HG02840 (cell line): ENCODE data around the gene DYNLL1.
"Not testable (repeated sequence)": the region's sequence is repeated elsewhere in the genome, so short reads cannot be mapped to it uniquely, and the experiment has no call there.

Experiments used
- ATAC-seq: cut with Tn5 transposase; IDR thresholded peaks from one replicate; pipeline ENCODE4 v1.9.1; 2021; ENCODE audit warnings: mild to moderate bottlenecking, moderate library complexity, moderate number of reproducible peaks; ENCODE audit not compliant: unreplicated experiment, low FRiP score

The DYNLL1 gene

DNA sequence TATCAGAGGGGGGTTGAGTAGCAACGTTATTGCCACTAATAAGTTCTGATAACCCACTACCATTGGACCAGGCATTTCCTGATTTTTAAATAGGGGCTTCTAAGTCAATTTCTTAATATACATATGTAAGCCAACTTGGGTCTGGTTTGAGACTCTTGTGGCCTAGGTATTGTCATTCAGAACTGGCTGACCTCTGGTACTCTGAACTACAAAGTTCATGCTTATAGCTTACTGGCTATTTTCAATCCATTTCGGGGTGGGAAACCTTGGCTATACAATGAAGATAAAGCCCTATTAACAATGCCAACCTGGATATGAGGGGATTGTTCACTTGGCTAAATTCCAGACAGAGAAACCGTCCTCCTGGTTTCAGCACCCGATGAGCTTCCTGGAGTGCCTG lies 8.7 kb downstream of the DYNLL1 start:
- no peak for ATAC-seq

DNA sequence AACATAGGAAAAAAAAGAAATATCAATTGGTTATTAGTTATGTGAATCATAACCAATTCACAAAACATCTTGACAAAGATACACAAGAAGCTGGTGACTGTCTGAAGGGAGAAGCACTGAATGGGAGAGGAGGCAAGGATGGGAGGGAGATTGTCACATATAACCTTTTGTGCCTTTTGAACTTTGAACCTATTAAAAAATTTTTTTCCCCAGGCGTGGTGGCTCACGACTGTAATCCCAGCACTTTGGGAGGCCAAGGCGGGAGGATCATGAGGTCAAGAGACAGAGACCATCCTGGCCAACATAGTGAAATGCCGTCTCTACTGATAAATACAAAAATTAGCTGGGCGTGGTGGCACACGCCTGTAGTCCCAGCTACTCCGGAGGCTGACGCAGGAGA lies 12.6 kb downstream of the DYNLL1 start:
- ATAC-seq, result no peak

GRCh38 chr12:120514002-120514401 lies 18.1 kb downstream of the DYNLL1 start:
- ATAC-seq, result no peak

DNA sequence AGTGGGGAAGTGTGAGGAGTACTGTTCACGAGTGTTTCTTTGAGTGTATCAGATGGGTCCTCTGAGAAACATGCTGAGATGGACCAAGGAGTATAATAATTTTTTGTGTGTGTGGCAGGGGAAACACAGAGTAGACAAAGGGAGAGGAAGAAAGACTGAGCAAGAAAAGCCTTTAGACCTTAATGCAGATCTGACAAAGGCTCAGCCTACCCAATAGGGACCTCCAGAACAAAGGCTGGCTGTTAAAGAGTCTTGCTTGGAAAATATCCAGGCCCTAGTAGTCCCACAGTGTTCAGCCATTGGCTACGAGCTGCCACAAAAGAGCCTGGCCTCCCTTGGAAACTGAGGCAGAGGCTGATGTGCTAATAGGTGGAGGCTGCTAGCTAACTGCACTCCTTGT lies 19.6 kb downstream of the DYNLL1 start:
- no peak for ATAC-seq

GRCh38 chr12:120519324-120519723 lies 23.4 kb downstream of the DYNLL1 start:
- ATAC-seq, result not testable (repeated sequence)

GRCh38 chr12:120522568-120522967 lies 26.7 kb downstream of the DYNLL1 start:
- ATAC-seq, result no peak

DNA sequence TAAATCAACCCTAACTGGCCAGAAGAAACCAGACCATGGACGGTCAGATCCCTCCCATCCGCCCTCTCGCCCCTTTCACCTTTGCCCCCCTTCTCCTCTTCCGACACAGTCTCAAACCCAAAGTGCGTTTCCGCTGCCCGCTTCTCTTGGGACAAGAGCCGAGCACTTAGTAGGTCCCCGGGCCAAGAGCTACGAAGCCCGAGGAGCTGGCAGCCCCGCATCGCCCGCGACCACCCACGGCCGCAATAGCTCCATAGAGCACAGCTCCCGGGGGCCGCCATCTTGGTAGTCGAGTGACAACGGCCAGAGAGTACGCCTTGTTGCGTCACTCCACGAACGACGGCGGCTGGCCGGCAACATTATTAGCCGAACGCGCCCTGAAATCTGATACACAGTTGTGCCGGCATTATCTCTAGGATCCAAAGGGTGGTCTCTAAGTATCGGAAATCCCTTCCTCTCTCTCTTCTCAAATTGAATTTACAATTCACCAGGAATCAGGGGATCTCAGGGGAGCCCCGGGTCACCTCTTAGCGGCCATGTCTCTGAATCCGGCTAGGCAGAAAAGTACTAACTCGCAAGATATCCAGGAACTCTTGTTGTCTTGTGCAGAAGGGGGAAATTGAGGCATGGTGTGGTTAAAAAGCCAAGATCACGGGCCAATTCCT lies 33.1 kb downstream of the DYNLL1 start, which contains the start of gene COQ5:
Gene COQ5, minus strand, starts transcription at position 298 of the 665 bp plus-strand sequence. Its CDS starts 17 bp downstream, at position 281.
- ATAC-seq, result peak; percentile 66

GRCh38 chr12:120529641-120530417 lies 33.9 kb downstream of the DYNLL1 start:
- ATAC-seq, result no peak

DNA sequence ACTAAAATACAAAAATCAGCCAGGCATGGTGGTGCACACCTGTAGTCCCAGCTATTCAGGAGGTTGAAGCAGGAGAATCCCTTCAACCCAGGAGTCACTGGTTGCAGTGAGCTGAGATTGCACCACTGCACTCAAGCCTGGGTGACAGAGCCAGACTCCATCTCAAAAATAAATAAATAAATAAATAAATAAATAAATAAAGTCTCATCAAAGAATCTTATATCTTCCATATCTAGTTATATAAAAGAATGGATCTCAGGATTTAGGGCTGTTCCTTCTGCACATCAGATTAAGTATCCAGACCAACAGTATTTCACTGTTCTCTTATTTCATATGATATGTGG lies 34.5 kb downstream of the DYNLL1 start:
- not testable (repeated sequence) for ATAC-seq

GRCh38 chr12:120532701-120533238 lies 36.9 kb downstream of the DYNLL1 start:
- no peak for ATAC-seq

- ATAC-seq, result peak; percentile 64
Measured at GRCh38 chr12:120534203-120534702, 38.3 kb downstream of the DYNLL1 start, which contains the start of gene RNF10. Gene RNF10 (plus strand): TSS chr12:120534356. CDS start chr12:120534812, 456 bp downstream.

GRCh38 chr12:120534703-120535655 lies 39.1 kb downstream of the DYNLL1 start:
- peak; percentile 36 for ATAC-seq

DNA sequence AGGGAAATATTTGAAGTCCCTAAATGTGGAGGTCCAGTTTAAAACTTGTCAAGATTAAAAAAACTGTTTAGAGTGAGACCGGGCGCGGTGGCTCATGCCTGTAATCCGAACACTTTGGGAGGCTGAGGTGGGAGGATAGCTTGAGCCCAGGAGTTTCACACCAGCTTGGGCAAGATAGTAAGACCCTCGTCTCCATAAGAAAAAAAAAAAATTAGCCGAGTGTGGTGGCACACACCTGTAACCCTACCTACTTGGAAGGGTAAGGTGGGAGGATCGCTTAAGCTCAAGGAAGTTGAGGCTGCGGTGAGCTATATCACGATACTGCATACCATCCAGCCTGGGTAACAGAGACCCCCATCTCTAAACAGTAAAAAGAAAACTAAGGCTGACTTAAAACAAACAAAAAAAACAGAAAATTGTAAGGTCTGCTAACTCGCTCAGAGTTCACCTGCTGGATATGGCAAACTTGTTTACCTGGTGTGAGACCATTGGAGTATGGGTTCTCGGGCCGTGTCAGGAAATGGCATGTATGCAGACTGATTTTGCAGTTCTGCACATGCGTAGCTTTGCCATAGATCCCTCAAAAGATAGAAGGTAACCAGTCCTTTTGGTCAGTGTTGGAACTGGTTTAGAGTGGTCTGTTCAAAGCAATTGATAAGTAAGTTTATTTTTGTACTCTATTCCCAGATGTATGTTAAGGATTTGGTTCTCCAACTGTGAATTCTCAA lies 40.3 kb downstream of the DYNLL1 start:
- no peak for ATAC-seq

DNA sequence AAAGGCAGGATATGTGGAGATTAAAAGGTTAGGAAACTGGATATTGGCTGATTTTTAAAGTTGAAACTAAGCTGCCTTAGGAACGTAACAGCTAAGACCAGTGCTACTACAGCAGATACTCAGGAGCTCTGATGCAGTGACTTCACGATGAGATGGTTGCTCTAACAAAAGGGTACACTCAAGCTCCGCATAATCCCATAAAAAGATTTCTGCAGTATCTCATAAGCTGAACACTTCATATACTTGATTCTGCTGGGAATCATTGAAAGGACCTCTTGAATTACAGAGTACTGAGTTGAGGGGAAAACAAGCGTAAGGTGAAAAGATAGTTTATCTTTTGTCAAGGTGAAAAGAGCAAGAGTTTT lies 41.9 kb downstream of the DYNLL1 start:
- no peak for ATAC-seq

- no peak for ATAC-seq
Measured at GRCh38 chr12:120538281-120539156, 42.6 kb downstream of the DYNLL1 start.

DNA sequence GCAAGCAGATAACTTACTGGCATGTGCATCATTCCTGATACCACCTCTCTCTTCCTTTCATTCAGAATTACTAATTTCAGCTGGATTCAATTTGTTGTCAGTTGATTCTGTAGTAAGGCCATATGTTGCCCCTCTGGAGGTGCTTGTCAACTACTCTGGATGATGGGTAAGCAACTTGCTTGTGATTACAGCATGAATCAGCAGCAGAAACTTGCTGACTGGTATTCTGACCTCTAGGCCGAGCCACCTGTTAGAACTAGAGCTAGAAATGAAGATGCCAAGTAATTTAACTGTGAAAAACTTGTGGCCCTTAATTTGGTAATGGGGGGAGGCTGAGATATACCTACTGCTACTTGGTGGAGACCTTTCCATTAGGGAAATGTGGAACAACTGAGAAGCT lies 43.4 kb downstream of the DYNLL1 start:
- no peak for ATAC-seq

- no peak for ATAC-seq
Measured at GRCh38 chr12:120540445-120540844, 44.5 kb downstream of the DYNLL1 start.

DNA sequence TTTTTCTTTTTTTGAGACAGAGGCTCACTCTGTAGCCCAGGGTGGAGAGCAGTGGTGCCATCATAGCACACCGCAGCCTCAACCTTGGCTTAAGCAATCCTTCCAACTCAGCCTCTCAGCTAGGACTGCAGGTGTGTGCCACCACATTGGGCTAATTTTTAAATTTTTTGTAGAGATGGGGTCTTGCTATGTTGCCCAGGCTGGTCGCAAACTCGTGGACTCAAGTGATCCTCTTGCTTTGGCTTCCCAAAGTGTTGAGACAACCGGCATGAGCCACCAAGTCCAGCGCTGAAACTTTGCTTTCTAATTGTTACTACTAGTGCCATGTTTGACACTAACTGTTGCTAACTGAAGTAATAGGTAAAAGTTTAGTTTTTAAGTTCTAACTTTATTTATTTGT lies 46.3 kb downstream of the DYNLL1 start:
- ATAC-seq, result no peak

DNA sequence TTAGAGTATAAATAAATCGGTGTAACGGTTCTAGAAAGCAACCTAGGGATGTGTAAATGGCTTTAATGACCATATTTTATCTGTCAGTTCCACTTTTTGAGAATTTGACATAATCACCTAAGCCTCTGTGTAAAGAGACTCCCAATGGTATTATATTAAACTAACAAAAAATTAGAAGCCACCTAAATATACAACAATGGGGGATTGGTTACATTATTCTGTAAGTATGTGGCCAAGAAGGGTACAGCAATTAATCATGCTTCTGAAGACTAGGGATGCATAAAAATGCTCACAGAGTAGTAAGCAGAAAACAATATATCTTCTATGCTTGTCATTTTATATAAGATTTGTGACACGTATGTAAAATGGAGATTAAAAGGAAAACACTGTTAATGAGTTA lies 48.8 kb downstream of the DYNLL1 start:
- no peak for ATAC-seq
